NB4 (cell line): ENCODE data around the gene LRMDA.

Experiments used
- CTCF ChIP-seq: IDR thresholded peaks from one replicate; pipeline ENCODE4 v1.5.1; 2012; ENCODE audit warnings: low read depth, low read length
- MAX ChIP-seq: IDR thresholded peaks from 2 replicates; pipeline ENCODE4 v1.6.1; 2011; ENCODE audit warnings: low read depth, low read length
- POLR2A ChIP-seq: IDR thresholded peaks from 2 replicates; pipeline ENCODE4 v1.6.1; 2011; ENCODE audit warnings: mild to moderate bottlenecking; ENCODE audit not compliant: insufficient read length; ENCODE audit errors: extremely low read depth

GRCh38 chr10:75763652-75764051 is 332.2 kb downstream of the LRMDA start:
- TF ChIP-seq CTCF (no peak), POLR2A (no peak), MAX (no peak)
